Measurements from ENCODE around the gene ZNF479. TPM values are rescaled to one million over a fixed set of nuclear protein-coding genes. Genes with fewer than 3 reads are reported as not detected.

ZNF479 gene
- not detected in 2 replicates for total RNA-seq

DNA sequence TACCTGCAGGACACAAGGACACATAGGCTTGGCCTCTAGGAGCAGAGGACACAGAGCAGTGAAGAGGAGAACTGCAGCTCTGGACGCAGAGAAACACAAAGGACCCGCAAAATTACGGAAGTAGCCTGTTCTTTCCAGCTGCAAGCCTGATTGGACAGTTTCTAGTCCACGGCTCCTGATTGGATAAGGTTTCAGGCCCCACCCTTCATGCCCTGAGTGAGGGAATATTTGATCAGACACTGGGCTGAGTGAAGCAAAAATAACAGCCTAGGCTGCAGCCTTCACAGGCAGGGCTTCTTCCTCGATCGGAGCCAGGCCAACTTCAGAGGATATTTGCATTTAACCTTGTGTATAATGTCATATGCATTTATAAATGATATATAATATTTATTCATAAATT, at the start of gene ZNF479:
TSS of gene ZNF479 (minus strand) at position 101 of the 400 bp plus-strand sequence. CDS start 112 bp downstream, outside the sequence.

